M059J (cell line): Measurements from ENCODE around the gene CGN. TPM values are rescaled to one million over a fixed set of nuclear protein-coding genes. Genes with fewer than 3 reads are reported as not detected.

Source experiments
- DNase-seq: peaks from one replicate; pipeline ENCODE4 v3.0.0-alpha.2; 2012; ENCODE audit warnings: low read depth
- total RNA-seq: library from RNA; depleted of rRNA; stranded (reverse); fragments of >200 nt; shearing (Covaris generic); gene quantifications from 2 replicates; pipeline ENCODE4 v1.2.3, GENCODE V29; 2014

CGN gene
- total RNA-seq, 1 experiment from 2014 or later: 1.5 TPM

DNA sequence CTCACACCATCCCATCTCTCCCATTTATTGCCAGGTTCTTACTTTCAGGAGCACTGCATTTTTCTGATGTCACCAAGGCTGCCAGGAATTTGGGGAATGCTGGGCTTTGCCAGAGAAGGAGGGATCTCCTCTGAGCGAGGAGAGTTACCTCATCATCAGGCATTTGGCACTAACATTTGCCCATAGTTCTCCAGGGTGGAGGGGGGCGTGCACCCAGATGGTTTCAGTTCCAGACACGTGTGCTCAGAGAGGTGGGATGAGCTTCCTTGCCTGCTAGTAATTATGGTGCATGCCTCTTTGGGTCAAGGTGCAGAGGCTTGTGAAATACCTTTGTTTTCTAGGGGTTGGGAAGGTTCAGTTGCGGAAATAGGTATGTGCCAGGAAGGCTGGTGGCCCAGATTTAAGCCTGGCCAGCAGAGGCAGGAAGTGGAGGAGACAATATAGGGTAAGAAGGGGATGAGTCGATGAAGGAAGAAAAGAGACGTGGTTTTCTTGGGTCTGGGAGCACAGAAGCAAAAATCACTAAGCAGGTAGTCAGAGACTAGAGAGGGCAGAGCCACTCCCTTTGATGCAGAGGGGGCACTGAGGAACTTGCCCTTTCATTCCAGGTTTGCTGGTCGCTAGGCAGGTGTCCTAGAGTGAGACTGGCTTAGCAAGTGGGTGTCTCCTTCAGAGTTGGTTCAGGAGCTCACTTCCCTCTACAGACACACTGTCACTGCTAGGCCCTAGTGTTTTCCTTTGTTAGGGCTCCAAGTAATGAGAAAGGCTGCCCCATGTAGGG lies 36.1 kb downstream of the CGN start:
- peak; percentile 99 for DNase-seq

DNA sequence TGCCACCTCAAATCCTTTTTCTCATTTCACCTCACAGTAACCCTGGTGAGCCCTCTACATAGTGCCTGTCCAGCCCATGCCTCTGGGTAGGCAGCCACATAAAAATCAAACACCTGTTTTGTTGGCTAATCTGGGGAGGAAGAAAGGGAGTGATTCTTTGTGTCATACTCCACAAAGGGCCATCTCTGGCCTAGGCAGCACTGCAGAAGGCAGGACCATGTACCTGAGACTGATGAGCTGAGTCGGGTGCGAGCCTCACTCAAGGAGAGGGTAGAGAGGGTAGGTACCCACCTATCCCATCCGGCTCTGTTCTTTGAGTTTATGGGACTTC lies 36.7 kb downstream of the CGN start:
- DNase-seq: no peak

DNA sequence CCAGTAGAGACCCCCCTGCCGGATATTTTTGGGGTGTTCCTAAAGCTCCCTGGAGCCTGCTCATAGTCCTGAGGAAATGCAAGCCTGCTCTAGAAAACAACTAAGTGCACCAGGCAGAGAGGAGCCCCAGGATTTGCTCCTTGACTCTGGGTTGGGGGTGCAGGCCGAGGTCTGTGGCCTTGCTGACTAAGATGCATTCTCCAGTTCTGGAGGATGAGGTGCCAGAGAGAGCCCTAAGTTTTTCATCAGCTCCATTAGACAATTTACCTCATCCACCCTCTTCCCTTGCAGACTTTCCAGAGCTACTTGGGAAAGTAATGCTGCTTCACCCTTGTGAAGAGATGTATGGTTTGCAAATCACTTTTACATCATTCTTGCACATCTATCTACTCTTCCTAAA lies 38.0 kb downstream of the CGN start:
- DNase-seq: no peak

DNA sequence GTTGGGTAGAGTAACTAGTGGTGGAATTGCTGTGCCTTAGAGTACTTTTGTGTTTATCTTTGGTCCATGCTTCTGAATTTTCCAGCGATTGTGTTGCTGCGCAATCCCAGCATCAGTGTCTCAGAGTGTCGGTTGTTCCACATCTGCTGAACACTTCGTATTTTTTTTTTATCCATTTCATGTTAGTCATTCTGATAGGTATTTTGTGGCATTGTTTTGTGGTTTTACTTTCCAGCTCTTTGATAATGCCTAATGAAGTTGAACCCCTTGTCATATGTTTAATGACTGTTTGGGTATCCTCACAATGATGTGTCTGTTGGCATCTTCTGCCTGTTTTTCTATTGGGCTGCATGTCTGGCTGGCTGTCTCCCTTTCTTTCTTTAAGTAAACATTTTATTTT lies 42.5 kb downstream of the CGN start:
- DNase-seq: peak; percentile 84

DNA sequence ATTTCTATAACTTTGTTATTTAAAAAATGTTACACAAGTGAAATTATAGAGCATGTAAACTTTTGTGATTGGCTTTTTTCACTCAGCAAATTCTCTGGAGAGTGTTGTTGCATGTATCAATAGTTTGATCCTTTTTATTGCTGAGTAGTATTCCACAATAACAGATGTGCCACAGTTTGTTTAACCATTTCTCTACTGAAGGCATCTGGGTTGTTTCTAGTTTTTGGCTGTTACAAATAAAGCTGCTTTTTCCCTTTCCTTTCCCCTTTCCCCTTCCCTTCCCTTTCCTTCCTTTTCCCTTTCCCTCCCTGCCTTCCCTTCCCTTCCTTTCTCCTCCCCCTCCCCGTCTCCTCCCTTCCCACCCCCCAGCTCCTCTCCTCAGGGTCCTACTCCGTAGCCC lies 44.9 kb downstream of the CGN start:
- no peak for DNase-seq

DNA sequence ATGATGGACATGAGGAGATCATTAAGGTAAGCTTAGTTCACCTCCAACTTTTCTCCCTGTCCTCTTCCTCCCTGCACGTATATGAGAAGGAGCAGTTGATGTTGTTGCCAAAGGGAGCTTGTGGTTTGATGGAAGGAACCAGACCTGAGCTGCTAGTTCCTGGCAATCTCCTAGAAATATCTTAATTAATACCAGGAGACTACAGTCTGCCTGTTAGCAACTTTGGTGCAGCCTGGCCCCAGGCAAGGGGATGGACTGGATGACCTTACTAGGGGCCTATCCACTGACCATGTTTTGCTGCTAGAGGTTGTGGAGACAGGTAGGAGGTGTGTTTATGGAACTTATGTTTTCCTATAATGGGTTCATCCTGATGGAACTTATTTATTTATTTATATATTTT lies 51.5 kb downstream of the CGN start:
- no peak for DNase-seq

DNA sequence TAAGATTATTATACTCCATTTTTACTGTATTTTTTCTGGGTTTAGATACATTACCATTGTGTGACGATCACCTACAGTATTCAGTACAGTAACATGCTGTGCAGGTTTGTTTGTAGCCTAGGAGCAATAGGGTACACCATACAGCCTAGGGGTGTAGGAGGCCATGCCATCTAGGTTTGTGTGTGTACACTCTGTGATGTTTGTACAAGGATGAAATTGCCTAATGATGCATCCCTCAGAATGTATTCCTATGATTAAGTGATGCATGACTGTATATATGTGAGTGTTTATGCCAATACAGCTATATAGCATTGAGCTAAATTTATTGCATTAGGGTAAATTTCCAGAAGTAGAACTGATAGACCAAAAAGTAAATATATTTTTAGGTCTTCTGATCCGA lies 52.2 kb downstream of the CGN start:
- no peak for DNase-seq

DNA sequence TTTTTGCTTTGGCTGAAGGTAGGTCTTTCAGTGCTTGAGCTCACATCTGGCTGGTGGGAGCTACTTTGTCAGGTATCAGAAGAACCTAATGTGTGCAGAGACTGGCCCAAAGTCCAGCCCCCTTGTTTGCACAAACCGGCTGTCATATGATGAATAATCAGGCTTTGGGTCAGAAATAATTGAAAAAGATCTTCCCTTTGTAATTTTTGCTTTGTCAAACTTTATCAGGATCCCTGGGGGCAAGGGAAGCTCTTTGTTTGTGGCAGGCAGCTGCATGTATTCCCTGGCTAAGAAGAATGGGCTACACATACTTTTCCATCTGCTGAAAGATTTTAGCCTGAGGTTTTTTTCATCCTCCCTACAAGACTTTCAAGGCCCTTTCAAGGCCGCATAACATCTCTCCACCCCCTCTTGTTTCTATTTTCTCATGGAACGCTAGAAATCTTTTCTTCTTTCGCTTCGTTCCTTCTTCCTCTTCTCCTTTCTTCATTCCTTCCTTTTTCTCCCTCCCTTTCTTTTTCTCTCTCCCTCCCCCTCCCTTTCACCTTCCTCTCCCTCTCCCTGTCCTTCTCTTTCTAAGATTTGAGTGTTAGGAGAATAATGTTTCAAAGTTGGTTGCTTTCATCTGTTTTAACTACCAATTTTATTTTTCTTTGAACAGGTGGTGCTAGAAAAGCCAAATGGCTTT lies 54.5 kb downstream of the CGN start:
- DNase-seq: no peak

DNA sequence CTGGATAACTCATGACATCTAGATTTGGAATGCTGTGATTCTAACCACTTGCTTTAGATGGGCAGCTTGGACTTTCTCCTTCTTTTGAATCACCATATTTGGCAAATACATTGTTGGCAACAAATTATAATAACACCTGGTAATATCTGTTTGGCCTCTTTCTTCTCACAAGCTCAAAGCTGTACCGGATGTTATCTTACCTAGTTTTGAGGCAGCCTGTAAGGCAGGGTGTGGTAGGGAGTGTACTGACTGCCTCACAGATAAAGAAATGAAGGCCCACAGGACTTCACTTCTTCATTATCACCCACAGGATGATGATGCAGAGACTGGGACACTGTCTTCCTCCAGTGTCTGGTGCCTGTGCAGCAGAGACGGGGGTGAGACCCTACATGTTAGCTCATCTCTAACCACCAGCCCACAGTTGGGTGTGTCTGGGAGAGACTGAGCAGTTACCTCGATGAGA lies 57.5 kb downstream of the CGN start:
- DNase-seq: no peak

DNA sequence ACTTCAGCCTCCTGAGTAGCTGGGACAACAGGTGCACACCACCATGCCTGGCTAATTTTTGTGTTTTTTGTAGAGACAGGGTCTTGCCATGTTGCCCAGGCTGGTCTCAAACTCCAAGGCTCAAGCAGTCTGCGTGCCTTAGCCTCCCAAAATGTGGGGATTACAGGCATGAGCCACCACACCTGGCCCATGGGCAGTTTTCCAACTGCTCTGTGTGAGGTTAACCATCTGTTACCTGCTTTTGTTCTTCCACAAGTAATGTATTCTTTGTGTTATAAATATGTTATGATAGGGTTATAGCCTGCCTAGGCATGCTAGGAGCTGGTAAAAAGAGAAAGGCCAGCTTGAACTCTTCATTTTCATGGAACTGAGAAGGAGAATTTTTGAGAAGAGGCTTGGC lies 59.6 kb downstream of the CGN start:
- no peak for DNase-seq

DNA sequence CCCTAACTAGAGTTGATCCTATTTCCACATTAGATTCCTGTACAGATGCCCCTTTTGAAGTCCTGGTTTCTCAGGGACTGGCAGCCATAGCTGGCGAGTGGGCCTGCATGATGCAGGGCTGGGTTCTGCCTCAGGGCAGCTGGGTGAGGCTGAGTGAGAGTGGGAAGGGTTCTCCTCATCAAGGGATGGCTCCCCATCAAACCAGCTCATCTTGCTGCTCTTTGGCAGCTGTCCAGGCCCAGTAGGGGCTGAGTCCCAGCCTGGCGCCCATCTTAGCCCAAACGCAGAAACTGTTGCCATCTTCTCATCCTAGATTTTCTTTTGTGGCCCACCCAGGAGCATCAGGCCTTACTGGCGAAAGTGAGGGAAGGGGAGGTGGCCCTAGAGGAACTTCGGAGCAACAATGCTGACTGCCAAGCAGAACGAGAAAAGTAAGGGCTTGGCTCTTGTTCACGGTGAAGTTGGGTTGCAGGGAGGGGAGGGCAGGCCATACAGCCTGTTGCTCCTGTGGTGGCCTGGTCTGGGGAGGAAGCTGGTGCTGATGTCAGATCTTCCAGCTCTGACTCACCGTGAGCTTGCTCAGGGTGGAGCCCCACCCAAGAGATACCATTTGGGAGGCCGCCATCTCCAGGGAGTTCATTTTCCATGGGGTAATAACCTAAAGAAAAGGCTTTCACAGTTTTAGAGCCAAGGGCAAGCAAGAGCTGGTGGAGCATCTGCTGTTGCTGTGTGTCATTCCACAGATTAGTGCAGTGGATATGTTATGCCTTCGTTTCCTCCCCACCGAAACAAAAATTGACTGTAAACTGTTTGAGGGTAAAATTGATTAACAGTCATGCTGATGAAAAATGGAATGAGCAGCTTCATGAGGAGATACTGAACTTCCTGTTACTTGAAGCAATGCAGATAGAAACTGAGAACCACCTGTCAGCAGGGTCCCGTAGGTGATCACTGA lies 63.7 kb downstream of the CGN start:
- peak; percentile 75 for DNase-seq

DNA sequence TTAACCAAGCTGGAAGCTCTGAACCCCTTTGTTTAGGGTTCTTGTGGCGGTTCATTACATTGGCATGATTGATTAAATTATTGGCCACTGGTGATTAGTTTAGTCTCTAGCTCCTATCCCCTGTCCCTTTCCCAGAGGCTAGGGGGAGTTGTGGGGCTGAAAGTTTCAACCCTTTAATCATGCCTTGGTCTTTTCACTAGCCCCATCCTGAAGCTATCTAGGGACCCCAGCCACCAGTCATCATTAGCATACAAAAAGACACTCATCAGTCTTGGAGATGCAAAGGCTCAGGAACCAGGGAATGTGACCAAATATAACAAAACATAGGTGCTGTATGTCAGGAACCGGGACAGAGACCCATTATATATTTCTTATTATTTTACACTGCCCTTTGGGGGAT lies 66.0 kb downstream of the CGN start:
- no peak for DNase-seq

DNA sequence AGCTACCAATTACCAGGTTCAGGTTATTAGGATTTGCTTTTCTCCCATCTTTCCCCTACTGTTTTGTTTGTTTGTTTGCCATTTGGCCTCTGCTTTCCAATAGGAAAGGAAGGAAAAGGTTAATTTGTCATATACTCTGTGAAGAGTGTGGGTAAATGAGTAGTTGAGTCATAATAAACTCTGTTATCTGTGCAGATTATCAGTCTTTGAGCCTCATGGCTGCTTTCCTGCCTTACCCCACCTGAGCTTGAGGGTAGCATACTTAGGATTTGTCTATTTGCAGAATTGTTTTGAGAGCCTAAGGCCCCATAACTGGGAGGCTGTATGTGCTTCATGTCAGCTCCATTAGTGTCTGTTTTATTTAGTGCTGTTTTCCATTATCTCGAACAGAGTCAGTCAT lies 67.8 kb downstream of the CGN start:
- peak; percentile 42 for DNase-seq

DNA sequence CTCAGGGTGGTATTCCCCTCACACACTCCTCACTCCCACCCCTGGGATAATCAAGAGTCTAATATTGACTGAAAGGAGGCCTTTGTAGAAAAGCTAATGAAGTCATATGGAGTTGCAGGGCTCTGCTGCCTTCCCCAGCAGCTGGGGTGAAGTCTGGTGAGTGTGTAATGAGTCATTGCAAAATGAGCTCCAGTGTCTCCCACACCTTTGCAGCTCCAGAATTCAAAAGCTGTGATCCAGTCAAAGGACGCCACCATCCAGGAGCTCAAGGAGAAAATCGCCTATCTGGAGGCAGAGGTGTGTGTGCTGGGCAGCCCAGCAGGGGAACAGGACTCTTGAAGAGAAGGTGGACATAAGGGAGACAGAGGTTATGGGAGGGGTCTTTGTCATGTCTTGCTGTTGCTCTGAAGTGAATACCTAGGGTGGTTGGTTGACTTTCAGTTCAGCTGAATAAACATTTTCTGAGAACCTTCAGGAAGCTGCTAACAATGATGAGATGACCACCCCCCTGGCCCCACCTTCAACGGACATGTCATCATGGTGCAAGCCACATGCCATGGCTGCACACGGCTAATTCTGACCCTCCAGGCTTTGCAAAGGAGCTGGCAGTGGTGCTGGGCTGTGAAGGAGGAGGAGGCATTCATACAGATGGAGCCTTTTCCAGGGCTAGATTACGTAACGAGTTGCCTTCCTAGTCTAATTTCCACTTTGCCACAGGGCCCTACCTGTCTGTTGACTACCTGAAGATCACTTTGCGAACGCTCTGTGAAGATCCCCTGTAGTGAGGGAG lies 68.4 kb downstream of the CGN start:
- peak; percentile 73 for DNase-seq

DNA sequence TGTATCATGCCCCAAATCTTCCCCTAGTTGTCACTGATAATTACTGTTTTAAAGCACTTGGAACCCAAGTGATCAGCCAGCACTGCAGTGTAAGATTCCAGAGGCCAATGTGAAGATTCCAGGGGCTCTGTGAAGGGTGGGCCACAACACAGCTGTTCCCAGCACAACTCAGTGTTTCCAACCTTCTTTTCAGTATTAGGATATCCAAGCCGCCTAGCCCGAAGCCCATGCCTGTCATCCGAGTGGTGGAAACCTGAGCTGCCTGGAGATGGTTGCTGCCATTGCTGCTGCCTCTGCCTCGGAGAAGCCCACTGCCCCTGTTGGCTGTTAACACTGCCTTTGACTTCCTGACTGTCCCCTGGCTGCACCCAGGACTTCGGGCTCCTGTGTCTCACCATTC lies 70.3 kb downstream of the CGN start:
- no peak for DNase-seq

DNA sequence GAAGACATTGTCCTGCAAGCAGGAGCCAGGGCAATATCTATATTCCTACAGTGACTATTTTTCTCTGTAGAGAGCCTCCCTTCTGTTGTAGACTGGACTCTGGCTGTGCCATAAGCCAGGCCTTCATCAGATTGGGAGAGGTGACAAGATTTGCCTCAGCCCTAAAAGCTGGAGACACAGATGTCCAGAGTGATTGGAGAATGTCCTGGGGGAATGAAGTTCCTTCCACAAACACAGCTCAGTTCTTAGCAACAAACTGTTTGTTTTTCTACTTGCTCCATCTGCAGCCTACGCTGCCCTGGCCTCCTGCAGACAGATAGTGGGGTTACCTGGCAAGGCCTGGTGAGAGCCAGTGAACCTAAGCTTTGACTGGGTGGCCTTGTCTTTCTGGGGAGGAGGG lies 70.7 kb downstream of the CGN start:
- no peak for DNase-seq

DNA sequence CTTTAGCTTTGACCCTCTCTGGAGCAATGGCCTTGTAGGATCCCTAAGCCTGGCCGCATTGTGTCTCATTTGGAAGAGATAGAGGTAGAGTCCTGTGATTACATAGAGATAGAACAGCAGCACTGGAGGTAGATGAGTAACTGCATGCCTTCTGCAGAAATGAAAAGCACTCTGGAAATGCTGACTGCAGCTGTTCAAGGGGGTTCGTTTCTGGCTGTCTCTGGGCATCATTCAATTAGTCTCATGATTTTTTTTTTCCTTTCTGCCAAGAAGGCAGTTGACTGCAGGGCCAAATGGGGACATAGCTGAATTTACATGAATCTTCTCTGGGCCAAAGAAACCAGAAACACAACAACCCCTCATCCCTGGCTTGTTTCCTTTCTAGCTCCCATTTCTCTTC lies 72.6 kb downstream of the CGN start:
- no peak for DNase-seq

DNA sequence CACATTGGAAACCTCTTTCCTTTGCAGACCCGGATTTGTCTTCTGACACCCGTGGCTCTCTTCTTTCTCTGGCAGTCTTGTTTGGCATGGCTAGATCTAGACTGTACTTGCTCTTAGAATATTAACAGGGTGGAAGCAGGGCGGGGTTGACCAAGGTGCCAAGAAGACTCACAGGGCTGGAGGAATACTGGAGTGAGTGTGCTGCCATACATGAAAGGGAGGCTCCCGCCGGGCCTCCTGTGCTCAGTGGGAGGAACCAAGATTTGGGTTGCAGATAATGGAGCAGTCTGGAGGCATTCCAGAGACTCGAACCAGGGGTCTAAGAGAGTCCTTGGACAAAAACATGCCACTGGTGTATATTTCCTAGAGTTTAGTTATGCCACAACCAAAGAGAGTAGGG lies 73.1 kb downstream of the CGN start:
- DNase-seq: no peak

DNA sequence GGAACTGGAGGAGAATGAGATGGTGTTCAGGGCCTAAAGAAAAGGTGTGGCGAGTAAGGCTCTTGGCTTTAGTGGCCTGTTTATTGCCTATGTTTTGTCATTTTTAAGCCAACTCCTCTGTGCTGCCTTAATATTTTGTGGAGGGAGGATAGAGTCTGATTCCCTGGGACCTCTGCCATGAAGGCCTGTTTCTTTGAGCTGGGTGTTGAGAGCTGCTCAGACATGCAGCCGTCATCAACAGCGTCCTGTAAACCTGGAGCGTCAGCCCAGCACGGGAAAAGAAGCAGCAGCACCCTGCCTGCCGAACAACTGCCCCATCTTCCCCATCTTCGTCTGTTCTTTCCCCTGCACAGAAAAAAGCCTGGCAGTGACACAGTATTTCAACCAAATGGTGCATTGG lies 73.6 kb downstream of the CGN start:
- no peak for DNase-seq

DNA sequence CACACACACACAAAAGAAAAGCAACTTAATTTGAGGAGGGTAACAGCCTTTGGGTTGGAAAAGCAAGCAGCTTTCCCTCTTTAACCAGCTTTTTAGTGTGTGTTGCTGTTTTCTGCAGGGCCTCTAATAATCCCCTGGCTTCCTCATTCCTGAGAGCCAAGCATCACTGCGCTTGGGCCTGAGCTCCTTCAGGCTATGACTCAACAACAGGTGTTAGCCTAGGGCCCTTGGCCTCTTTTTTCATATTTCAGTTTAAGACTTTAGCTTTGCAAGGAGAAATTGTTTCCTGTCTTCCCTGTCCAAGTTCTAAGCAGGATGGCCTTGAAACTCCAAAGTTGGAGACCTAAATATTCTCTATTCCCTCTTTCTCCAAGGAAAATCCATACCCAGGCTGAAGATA lies 74.4 kb downstream of the CGN start:
- peak; percentile 83 for DNase-seq
